ENCODE measurements around the gene FSIP1.

FSIP1 gene

DNA sequence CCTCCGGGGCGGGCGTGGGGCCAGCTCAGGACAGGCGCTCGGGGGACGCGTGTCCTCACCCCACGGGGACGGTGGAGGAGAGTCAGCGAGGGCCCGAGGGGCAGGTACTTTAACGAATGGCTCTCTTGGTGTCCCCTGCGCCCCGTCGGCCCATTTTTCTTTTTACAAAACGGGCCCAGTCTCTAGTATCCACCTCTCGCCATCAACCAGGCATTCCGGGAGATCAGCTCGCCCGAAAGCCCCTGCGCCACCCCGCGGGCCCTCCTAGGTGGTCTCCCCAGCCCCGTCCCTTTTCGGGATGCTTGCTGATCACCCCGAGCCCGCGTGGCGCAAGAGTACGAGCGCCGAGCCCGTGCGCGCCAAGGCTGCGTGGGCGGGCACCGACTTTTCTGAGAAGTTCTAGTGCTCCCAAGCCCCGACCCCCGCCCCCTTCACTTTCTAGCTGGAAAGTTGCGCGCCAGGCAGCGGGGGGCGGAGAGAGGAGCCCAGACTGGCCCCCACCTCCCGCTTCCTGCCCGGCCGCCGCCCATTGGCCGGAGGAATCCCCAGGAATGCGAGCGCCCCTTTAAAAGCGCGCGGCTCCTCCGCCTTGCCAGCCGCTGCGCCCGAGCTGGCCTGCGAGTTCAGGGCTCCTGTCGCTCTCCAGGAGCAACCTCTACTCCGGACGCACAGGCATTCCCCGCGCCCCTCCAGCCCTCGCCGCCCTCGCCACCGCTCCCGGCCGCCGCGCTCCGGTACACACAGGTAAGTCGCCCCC is 202.0 kb downstream of the FSIP1 start, which contains the start of gene THBS1:
Gene THBS1 (plus strand): TSS at position 595 of the 757 bp plus-strand sequence. CDS start 779 bp downstream, outside the sequence.
- TF ChIP-seq, protein P1, sequence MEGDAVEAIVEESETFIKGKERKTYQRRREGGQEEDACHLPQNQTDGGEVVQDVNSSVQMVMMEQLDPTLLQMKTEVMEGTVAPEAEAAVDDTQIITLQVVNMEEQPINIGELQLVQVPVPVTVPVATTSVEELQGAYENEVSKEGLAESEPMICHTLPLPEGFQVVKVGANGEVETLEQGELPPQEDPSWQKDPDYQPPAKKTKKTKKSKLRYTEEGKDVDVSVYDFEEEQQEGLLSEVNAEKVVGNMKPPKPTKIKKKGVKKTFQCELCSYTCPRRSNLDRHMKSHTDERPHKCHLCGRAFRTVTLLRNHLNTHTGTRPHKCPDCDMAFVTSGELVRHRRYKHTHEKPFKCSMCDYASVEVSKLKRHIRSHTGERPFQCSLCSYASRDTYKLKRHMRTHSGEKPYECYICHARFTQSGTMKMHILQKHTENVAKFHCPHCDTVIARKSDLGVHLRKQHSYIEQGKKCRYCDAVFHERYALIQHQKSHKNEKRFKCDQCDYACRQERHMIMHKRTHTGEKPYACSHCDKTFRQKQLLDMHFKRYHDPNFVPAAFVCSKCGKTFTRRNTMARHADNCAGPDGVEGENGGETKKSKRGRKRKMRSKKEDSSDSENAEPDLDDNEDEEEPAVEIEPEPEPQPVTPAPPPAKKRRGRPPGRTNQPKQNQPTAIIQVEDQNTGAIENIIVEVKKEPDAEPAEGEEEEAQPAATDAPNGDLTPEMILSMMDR (IDR thresholded peaks at IDR 0.05; ENCODE audit: insufficient read depth, low read depth, low read length, missing control alignments), result no peak
- peak within 1 kb of the TSS; percentile 59 for H3K4me3 ChIP-seq (ENCODE audit: low read length)
- peak; percentile 88 for DNase-seq (ENCODE audit: low read depth)

DNA sequence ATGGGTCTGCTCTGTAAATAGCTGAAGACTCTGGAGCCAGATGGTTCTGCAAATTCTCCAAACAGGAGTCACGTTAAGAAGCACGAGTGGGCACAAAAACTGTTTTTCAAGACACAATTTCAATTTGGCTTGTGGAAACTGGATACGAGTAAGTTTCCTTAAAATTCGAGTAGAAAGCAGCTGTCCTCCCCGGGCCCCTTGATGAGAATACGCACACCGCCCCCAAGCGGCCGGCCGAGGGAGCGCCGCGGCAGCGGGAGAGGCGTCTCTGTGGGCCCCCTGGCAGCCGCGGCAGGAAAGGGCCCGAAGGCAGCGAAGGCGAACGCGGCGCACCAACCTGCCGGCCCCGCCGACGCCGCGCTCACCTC is 202.5 kb downstream of the FSIP1 start:
- TF ChIP-seq, protein P1 (IDR thresholded peaks at IDR 0.05; ENCODE audit: insufficient read depth, low read depth, low read length, missing control alignments), result peak; percentile 67
- H3K4me3 ChIP-seq (ENCODE audit: low read length), result peak overlapping the region; percentile 59
- DNase-seq (ENCODE audit: low read depth), result peak; percentile 91

DNA sequence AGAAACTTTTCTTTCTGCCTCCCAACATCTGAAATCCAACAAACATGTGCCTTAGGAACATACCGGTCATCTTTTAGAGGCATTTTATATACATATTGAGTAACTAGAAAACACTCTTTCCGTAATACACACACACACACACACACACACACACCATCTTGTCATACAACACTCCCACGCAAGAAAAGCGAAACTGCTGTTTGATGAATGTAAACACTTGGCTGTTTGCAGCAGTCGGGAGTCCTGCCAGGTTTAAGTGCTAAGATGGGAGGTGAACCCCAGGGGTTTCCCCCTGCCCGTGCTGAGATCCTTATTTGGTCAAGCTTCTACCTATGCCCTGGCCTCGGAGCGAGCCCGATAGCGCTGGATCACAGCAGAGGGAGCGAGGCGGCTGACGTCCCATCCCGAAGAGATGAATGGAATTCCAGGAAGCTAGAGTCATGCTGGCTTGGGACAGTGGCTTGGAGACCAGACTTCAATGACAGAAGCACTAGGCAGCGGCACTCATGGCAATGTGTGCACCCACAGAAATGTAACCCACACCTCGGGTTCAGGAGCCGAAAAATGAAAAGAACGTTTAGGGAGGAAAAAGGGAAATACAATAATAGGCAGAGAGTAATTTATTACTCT is 203.0 kb downstream of the FSIP1 start:
- DNase-seq (ENCODE audit: low read depth), result peak; percentile 85
- TF ChIP-seq, protein P1 (IDR thresholded peaks at IDR 0.05; ENCODE audit: insufficient read depth, low read depth, low read length, missing control alignments), result no peak
- H3K4me3 ChIP-seq (ENCODE audit: low read length), result peak overlapping the region; percentile 59

DNA sequence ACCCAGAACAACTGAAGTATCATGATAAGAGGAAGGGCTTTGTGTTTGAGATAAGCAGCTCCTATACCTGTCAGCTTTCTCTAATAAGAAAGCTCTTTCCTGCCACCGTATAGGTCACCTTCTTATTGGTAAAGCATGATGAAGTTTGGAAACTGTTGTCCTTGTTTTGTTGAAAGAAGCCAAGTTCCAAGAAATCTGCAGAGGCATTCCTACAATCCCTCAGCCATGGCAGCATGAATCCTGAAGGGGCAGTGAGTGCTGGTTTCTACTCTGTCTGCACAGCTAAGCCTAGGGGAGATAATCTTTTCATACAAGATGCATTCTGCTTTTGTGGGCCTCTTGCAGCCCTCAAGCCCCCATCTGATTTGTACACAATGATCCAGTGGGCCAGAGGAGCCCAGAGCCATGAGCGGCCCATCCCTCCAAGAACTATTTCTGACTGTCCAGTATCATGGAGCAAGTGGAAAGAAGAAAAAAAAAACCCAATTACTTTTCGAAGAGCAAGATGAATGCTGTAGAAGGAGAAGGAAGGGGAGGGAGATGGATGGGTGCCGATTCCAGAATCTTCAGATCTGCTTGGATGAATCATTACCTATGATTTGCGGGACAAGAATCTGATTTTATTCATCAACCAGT is 203.7 kb downstream of the FSIP1 start:
- H3K4me3 ChIP-seq (ENCODE audit: low read length), result peak overlapping the region; percentile 59
- no peak for DNase-seq (ENCODE audit: low read depth)

DNA sequence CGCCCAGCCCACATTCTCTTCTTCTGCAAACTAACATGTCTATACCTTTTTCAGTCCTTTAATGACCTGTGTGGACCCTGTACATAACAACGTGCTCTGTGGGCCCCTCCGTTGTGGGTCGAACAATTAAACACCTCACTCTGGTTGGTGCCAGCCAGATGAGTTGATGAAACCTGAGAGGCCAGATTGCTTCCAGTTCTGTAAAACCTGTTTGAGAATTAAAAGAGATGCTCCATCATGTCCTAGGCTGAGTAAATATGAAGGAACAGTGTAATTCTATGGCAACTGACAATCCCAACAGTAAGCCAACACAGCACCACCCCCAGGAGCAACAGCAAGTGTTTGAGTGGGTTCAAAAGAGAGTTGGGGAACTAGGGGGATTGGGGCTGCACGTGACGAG is 207.5 kb downstream of the FSIP1 start:
- H3K4me3 ChIP-seq (ENCODE audit: low read length), result no peak overlapping the region
- peak; percentile 21 for DNase-seq (ENCODE audit: low read depth)
- TF ChIP-seq, protein P1 (IDR thresholded peaks at IDR 0.05; ENCODE audit: insufficient read depth, low read depth, low read length, missing control alignments), result no peak

More for the DNA sequence above, 203.7 kb downstream of the FSIP1 start:
- TF ChIP-seq, protein P1 (IDR thresholded peaks at IDR 0.05; ENCODE audit: insufficient read depth, low read depth, low read length, missing control alignments), result no peak

DNA sequence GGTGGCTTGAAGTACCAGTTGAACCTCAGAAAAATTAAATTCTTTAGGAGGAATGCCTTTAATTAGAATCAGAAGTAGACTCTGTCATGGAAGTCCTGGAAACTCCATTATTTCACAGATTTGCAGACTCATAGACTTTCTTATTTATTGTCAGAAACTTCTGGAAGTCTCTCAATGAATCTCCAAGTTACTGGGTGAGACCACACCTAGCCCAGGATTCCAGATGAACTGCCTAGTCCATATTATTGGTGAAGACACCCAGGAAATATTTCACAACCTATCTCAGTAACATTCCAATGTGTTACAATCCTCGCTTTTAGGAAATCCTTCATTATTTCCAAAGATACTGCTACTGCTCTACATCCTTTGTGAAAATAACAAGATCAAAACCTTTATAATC is 208.2 kb downstream of the FSIP1 start:
- TF ChIP-seq, protein P1 (IDR thresholded peaks at IDR 0.05; ENCODE audit: insufficient read depth, low read depth, low read length, missing control alignments), result no peak
- peak; percentile 74 for DNase-seq (ENCODE audit: low read depth)
- no peak overlapping the region for H3K4me3 ChIP-seq (ENCODE audit: low read length)

Measured in epithelial cell of esophagus (primary cell).